ENCODE data around the gene ARHGAP9.

- TF ChIP-seq, protein P1, sequence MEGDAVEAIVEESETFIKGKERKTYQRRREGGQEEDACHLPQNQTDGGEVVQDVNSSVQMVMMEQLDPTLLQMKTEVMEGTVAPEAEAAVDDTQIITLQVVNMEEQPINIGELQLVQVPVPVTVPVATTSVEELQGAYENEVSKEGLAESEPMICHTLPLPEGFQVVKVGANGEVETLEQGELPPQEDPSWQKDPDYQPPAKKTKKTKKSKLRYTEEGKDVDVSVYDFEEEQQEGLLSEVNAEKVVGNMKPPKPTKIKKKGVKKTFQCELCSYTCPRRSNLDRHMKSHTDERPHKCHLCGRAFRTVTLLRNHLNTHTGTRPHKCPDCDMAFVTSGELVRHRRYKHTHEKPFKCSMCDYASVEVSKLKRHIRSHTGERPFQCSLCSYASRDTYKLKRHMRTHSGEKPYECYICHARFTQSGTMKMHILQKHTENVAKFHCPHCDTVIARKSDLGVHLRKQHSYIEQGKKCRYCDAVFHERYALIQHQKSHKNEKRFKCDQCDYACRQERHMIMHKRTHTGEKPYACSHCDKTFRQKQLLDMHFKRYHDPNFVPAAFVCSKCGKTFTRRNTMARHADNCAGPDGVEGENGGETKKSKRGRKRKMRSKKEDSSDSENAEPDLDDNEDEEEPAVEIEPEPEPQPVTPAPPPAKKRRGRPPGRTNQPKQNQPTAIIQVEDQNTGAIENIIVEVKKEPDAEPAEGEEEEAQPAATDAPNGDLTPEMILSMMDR (conservative IDR thresholded peaks at IDR 0.05; ENCODE audit: low read depth, low read length), result no peak
- no peak for TF ChIP-seq EZH2 (IDR thresholded peaks at IDR 0.05; ENCODE audit: borderline replicate concordance, low read depth, low read length, poor library complexity, severe bottlenecking)
These were observed at the start of gene ARHGAP9 for GRCh38 chr12:57479376-57480115.

Data from A673 (cell line).